Measurements from ENCODE around the gene TLN1. TPM values are rescaled to one million over a fixed set of nuclear protein-coding genes. Genes with fewer than 3 reads are reported as not detected.

Gene TLN1
- total RNA-seq, 2 experiments from 2014 or later: 98.8 to 177 TPM

GRCh38 chr9:35679766-35680330, 52.1 kb downstream of the TLN1 start:
- TF ChIP-seq EZH2phosphoT487 (IDR thresholded peaks at IDR 0.05; ENCODE audit: borderline replicate concordance, low read depth, low read length) (no peak), CTCF (conservative IDR thresholded peaks at IDR 0.05; ENCODE audit: low read length) (no peak)
- POLR2A ChIA-PET: interaction anchor here (0.6 to 2.2 kb wide), 6 partner anchors 8 to 45 kb away, joined by 4 to 13 read pairs (median 7); partner anchors contain the start of gene ARHGEF39
- DNase-seq (ENCODE audit: low spot score): no peak
- Histone ChIP-seq H3K4me3 (ENCODE audit: low read depth, low read length, poor library complexity, severe bottlenecking) (peak overlapping the region; percentile 26), H3K4me1 (ENCODE audit: insufficient read depth, low read length, poor library complexity, severe bottlenecking) (peaks cover 30% of the 10 kb centered on the region), H3K27ac (ENCODE audit: low read depth, low read length, poor library complexity, severe bottlenecking) (no peak overlapping the region), H2AFZ (ENCODE audit: low read length) (peak overlapping the region; percentile 24; the same call in 1 of the 2 replicates), H3K79me2 (ENCODE audit: insufficient read depth, low read depth, low read length) (no peaks in the 10 kb centered on the region), H3K36me3 (ENCODE audit: insufficient read depth, low read length) (no peaks in the 10 kb centered on the region), H3K4me2 (ENCODE audit: low read length) (peak overlapping the region; percentile 55), H3K9me2 (ENCODE audit: insufficient read depth, low read length) (no peaks in the 10 kb centered on the region), H3K9me3 (ENCODE audit: low read length) (no peaks in the 10 kb centered on the region), H4K20me1 (ENCODE audit: insufficient read depth, low read length) (no peaks in the 10 kb centered on the region)
- BruUV-seq (replicated peaks): no TSS peak
- CTCF ChIA-PET (ENCODE audit: unreplicated experiment): interaction anchor here (0.6 kb wide), 1 partner anchor 33 kb away, joined by 3 read pairs; no protein-coding TSS in a partner anchor
- intact Hi-C loops (cut with micrococcal nuclease; ENCODE audit: unreplicated experiment): no loop called here

GRCh38 chr9:35679091-35679490, 52.9 kb downstream of the TLN1 start:
- no peak overlapping the region for H2AFZ ChIP-seq (ENCODE audit: low read length)
- POLR2A ChIA-PET: interaction anchor here (1.7 to 2.2 kb wide), 2 partner anchors 9 to 14 kb away, joined by 8 to 13 read pairs; partner anchors contain the start of gene ARHGEF39
- DNase-seq (ENCODE audit: low spot score): no peak
- no peaks in the 10 kb centered on the region for H3K9me3 ChIP-seq (ENCODE audit: low read length)
- H3K9me2 ChIP-seq (ENCODE audit: insufficient read depth, low read length): no peaks in the 10 kb centered on the region
- H3K36me3 ChIP-seq (ENCODE audit: insufficient read depth, low read length): no peaks in the 10 kb centered on the region
- no peak overlapping the region for H3K4me2 ChIP-seq (ENCODE audit: low read length)
- no peak for TF ChIP-seq CTCF (conservative IDR thresholded peaks at IDR 0.05; ENCODE audit: low read length)
- no peak for TF ChIP-seq EZH2phosphoT487 (IDR thresholded peaks at IDR 0.05; ENCODE audit: borderline replicate concordance, low read depth, low read length)
- no peak overlapping the region for H3K4me3 ChIP-seq (ENCODE audit: low read depth, low read length, poor library complexity, severe bottlenecking)
- H3K79me2 ChIP-seq (ENCODE audit: insufficient read depth, low read depth, low read length): no peaks in the 10 kb centered on the region
- intact Hi-C loops (cut with micrococcal nuclease; ENCODE audit: unreplicated experiment): no loop called here
- no peak overlapping the region for H3K27ac ChIP-seq (ENCODE audit: low read depth, low read length, poor library complexity, severe bottlenecking)
- CTCF ChIA-PET (ENCODE audit: unreplicated experiment): no interaction called here
- H3K4me1 ChIP-seq (ENCODE audit: insufficient read depth, low read length, poor library complexity, severe bottlenecking): peaks cover 30% of the 10 kb centered on the region
- BruUV-seq (replicated peaks): no TSS peak
- no peaks in the 10 kb centered on the region for H4K20me1 ChIP-seq (ENCODE audit: insufficient read depth, low read length)

- ChIA-PET POLR2A (interaction anchor here (1.3 to 3.1 kb wide), 2 partner anchors 11 to 14 kb away, joined by 3 to 12 read pairs; partner anchors contain the start of gene ARHGEF39), CTCF (ENCODE audit: unreplicated experiment) (no interaction called here)
- intact Hi-C loops (cut with micrococcal nuclease; ENCODE audit: unreplicated experiment): no loop called here
- BruUV-seq (replicated peaks): no TSS peak
- Histone ChIP-seq H3K36me3 (ENCODE audit: insufficient read depth, low read length) (no peaks in the 10 kb centered on the region), H3K4me2 (ENCODE audit: low read length) (no peak overlapping the region), H2AFZ (ENCODE audit: low read length) (no peak overlapping the region), H3K9me2 (ENCODE audit: insufficient read depth, low read length) (no peaks in the 10 kb centered on the region), H3K4me3 (ENCODE audit: low read depth, low read length, poor library complexity, severe bottlenecking) (no peak overlapping the region), H4K20me1 (ENCODE audit: insufficient read depth, low read length) (no peaks in the 10 kb centered on the region), H3K79me2 (ENCODE audit: insufficient read depth, low read depth, low read length) (no peaks in the 10 kb centered on the region), H3K9me3 (ENCODE audit: low read length) (no peaks in the 10 kb centered on the region), H3K4me1 (ENCODE audit: insufficient read depth, low read length, poor library complexity, severe bottlenecking) (peaks cover 20% of the 10 kb centered on the region), H3K27ac (ENCODE audit: low read depth, low read length, poor library complexity, severe bottlenecking) (no peak overlapping the region)
- no peak for DNase-seq (ENCODE audit: low spot score)
- TF ChIP-seq CTCF (conservative IDR thresholded peaks at IDR 0.05; ENCODE audit: low read length) (no peak), EZH2phosphoT487 (IDR thresholded peaks at IDR 0.05; ENCODE audit: borderline replicate concordance, low read depth, low read length) (no peak)
These were observed 56.1 kb downstream of the TLN1 start for GRCh38 chr9:35675732-35676392.

All from OCI-LY7 (cell line).